ENCODE measurements around the gene OR2L5.

GRCh38 chr1:248007778-248008177 is 5.7 kb upstream of the OR2L5 start:
- TF ChIP-seq, protein P1, sequence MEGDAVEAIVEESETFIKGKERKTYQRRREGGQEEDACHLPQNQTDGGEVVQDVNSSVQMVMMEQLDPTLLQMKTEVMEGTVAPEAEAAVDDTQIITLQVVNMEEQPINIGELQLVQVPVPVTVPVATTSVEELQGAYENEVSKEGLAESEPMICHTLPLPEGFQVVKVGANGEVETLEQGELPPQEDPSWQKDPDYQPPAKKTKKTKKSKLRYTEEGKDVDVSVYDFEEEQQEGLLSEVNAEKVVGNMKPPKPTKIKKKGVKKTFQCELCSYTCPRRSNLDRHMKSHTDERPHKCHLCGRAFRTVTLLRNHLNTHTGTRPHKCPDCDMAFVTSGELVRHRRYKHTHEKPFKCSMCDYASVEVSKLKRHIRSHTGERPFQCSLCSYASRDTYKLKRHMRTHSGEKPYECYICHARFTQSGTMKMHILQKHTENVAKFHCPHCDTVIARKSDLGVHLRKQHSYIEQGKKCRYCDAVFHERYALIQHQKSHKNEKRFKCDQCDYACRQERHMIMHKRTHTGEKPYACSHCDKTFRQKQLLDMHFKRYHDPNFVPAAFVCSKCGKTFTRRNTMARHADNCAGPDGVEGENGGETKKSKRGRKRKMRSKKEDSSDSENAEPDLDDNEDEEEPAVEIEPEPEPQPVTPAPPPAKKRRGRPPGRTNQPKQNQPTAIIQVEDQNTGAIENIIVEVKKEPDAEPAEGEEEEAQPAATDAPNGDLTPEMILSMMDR (IDR thresholded peaks at IDR 0.05) = no peak
- TF ChIP-seq POLR2A (IDR thresholded peaks at IDR 0.05) (no peak), EP300 (IDR thresholded peaks at IDR 0.05) (no peak)

Measured in stomach (tissue), 4 donors.